Measurements from ENCODE around the gene GRIK4. TPM values are rescaled to one million over a fixed set of nuclear protein-coding genes. Genes with fewer than 3 reads are reported as not detected.

The GRIK4 gene
- total RNA-seq, 1 donor from 2014 or later = 4.3 TPM

DNA sequence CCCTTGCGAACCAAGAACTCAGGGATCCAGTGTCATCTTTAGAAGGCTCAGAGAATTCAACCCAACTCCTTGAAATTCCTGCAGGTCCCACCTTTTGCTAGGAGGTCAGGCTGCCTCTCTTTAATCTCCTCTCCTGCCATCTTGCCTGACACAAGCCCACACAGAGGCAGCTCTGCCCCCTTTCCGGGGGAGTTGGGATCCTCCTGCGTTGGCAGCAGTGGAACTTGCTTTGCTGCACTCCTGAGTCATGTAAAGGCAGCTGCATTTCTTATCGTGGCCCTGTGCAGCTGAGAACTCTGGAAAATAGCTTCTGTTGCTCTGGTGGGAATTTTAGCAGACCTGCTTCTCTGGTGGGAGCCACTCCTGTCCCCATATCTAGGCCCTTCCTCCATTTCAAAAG is 370.0 kb downstream of the GRIK4 start:
- Histone ChIP-seq H3K9me3 (no peaks in the 10 kb centered on the region), H3K27me3 (peaks cover 3% of the 10 kb centered on the region)

DNA sequence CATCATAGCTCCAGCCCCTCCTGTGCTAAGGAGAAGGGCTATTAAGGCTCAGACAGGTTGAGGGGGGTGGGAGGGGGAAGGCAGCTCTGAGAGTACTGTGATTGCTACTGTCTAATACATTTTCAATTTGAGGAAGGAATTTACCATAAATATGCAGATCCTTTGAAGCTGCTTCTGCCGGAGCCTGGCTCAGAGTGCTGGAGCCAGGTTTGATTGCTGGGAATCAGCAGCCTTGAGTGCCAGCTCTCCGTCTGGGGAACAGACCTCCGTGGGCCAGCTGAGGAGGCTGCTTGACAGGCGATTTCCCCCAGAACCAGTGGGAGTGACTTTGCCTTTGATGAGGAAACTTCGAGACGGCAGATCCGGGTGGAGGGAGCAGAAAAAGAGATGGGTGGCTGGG is 370.6 kb downstream of the GRIK4 start:
- H3K9me3 ChIP-seq = no peaks in the 10 kb centered on the region
- H3K27me3 ChIP-seq = peaks cover 3% of the 10 kb centered on the region
- no peak for DNase-seq
- H3K4me3 ChIP-seq = no peak overlapping the region
- no peak overlapping the region for H3K27ac ChIP-seq
- intact Hi-C loops (cut with DNase I) = no loop called here
- H3K4me1 ChIP-seq = no peaks in the 10 kb centered on the region
- TF ChIP-seq, protein P1, sequence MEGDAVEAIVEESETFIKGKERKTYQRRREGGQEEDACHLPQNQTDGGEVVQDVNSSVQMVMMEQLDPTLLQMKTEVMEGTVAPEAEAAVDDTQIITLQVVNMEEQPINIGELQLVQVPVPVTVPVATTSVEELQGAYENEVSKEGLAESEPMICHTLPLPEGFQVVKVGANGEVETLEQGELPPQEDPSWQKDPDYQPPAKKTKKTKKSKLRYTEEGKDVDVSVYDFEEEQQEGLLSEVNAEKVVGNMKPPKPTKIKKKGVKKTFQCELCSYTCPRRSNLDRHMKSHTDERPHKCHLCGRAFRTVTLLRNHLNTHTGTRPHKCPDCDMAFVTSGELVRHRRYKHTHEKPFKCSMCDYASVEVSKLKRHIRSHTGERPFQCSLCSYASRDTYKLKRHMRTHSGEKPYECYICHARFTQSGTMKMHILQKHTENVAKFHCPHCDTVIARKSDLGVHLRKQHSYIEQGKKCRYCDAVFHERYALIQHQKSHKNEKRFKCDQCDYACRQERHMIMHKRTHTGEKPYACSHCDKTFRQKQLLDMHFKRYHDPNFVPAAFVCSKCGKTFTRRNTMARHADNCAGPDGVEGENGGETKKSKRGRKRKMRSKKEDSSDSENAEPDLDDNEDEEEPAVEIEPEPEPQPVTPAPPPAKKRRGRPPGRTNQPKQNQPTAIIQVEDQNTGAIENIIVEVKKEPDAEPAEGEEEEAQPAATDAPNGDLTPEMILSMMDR (IDR thresholded peaks at IDR 0.05) = no peak
- H3K36me3 ChIP-seq = no peaks in the 10 kb centered on the region
- no peak for ATAC-seq

More for the DNA sequence above, 370.0 kb downstream of the GRIK4 start:
- TF ChIP-seq, protein P1 (IDR thresholded peaks at IDR 0.05) = no peak
- Histone ChIP-seq H3K27ac (no peak overlapping the region), H3K4me1 (no peaks in the 10 kb centered on the region), H3K36me3 (no peaks in the 10 kb centered on the region), H3K4me3 (no peak overlapping the region)
- DNase-seq (no peak), ATAC-seq (no peak)
- intact Hi-C loops (cut with DNase I) = no loop called here

DNA sequence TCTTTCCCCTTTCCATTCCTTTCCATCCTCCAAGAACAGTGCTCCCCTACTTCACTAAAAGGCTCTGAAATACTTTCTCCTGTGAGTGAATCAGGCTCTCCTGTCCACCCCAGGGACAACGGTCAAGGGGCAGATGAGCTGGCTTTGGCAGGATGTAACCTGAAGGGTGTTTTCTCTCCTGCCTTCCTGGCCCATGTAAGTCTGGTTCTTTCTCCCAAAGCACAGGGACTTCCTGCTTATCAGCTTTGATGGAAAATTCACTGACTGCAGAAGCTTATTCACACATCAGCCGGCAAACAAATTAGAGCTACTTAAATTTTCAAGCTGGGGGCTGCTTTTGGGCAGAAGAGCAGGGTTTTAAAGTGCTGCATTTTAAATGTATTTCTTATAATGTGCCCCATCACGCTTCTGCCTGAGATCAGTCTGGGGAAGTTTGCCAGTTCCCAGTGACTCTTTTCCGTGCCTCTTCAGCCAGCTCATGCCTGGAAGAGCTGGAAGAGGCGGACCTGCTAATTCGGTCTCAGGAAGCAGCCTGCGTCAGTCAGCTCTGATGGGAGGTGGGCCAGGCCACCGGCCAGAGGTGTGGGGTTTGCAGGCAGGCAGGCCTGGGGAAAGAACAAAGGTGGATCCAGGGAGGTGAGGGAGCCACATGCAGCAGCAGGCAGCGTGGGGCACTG is 372.0 kb downstream of the GRIK4 start:
- H3K9me3 ChIP-seq = no peaks in the 10 kb centered on the region
- no peaks in the 10 kb centered on the region for H3K4me1 ChIP-seq
- intact Hi-C loops (cut with DNase I) = no loop called here
- DNase-seq (no peak), ATAC-seq (no peak)
- no peak overlapping the region for H3K4me3 ChIP-seq
- no peak overlapping the region for H3K27ac ChIP-seq
- H3K36me3 ChIP-seq = no peaks in the 10 kb centered on the region
- no peaks in the 10 kb centered on the region for H3K27me3 ChIP-seq
- TF ChIP-seq, protein P1 (IDR thresholded peaks at IDR 0.05) = no peak

DNA sequence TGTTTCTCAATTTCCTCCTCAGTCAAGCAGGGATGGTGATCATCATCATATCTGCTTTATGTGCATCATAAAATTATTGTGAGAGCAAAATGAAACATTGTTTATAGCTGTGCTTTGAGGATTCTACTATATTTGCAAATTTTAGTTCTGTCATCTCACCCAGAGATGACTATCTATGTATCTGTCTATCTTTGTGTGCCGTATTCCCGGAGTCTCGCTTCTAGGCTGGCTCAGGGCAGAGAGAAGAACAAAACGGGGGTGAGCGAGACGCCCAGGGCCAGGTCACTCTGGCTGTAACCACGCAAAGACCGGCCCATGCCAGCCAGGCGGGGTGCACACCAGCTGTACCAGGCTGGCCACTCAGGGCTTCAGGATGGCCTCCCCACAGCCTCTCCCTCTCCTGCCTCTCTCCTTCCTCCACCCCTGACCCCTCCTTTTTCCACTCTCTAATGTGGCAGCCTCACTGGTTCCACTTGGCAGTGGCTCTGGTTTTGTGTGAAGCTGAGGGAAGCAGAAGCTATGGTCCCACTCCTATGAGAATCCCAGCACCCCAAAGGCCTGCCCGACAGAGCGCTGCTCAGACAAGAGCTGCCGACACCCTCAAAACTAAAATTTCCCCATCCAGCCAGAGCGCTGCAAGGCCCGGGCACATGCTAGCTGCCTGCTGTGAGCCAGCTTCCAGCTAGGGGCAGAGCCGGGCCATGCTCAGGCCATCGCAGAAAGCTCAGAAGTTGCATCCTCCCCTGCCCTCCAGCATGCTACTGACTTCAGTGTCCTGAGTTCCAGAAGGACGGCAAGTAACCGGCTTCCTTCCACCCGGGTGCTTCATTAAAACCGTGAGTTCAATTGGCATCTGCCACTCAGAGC is 372.8 kb downstream of the GRIK4 start:
- H3K4me1 ChIP-seq = no peaks in the 10 kb centered on the region
- no peak overlapping the region for H3K27ac ChIP-seq
- intact Hi-C loops (cut with DNase I) = no loop called here
- TF ChIP-seq, protein P1 (IDR thresholded peaks at IDR 0.05) = no peak
- H3K4me3 ChIP-seq = no peak overlapping the region
- no peaks in the 10 kb centered on the region for H3K9me3 ChIP-seq
- H3K27me3 ChIP-seq = no peaks in the 10 kb centered on the region
- H3K36me3 ChIP-seq = no peaks in the 10 kb centered on the region
- ATAC-seq (no peak), DNase-seq (no peak)

DNA sequence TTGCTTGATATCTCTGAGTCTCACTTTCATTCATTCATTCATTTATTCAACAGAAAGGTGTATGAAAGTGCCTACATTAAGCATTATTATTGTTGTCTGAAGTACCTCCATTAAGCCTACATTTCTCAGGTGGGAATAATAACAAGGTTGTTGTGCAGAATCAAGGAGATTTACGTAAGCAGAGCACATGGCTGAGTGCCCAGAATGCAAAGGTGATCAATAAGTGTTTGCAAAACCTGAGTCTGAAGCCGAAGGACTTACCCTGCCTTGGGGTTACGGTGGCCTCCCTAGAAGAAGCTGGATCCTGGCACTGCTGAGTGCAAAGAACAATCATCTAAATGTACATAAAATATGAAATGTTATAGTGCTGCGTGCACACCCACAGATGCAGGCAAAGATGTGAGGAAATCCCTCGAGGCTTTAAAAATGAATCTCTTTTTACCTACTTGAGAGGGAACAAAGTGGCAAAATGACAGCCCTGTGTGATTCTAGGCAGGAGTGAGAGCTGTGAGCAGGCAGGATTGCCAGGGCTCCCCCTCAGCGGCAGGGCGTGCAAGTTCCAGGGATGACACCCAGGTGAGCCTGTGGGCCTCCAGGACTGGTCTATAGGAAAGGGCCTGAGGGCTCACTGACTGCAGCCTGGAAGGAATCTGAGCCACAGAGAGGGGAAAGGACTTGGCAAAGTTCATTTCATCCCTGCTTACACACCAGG is 379.2 kb downstream of the GRIK4 start:
- no peak overlapping the region for H3K27ac ChIP-seq
- no peak overlapping the region for H3K4me3 ChIP-seq
- ATAC-seq (no peak), DNase-seq (no peak)
- H3K36me3 ChIP-seq = no peaks in the 10 kb centered on the region
- TF ChIP-seq, protein P1 (IDR thresholded peaks at IDR 0.05) = no peak
- H3K4me1 ChIP-seq = no peaks in the 10 kb centered on the region
- H3K9me3 ChIP-seq = no peaks in the 10 kb centered on the region
- intact Hi-C loops (cut with DNase I) = no loop called here
- H3K27me3 ChIP-seq = no peaks in the 10 kb centered on the region

Measured in upper lobe of right lung (tissue), 1 donor.